HCT116 (cell line): Measurements from ENCODE around the gene ADGRG6. TPM values are rescaled to one million over a fixed set of nuclear protein-coding genes. Genes with fewer than 3 reads are reported as not detected.

Experiments
- ATAC-seq: fragments of 200-7000 bp; cut with Tn5 transposase; 2 replicates; pipeline ENCODE4 v1.9.1; 2020; ENCODE audit warnings: mild to moderate bottlenecking, moderate library complexity
- BruUV-seq: library from RNA; stranded (reverse); fragments of 400-500 nt; replicated peaks from 2 replicates; lab custom pipeline; 2021; lab: Mats Ljungman, UMichigan
- CTCF ChIA-PET: fragments of 300-600 bp; sonication (Branson Sonifier 250); formaldehyde crosslinking; loops from one replicate; lab custom pipeline; 2021; ENCODE audit warnings: antibody characterized with exemption; lab: Charles Lee
- POLR2A ChIA-PET: fragments of 300-600, 350-600 bp; sonication (Branson Sonifier 250); formaldehyde crosslinking; loops from one replicate; lab custom pipeline; 2021; ENCODE audit warnings: antibody characterized with exemption; lab: Charles Lee
- RAD21 ChIA-PET, 2 experiments: fragments of 300-600 bp; sonication (Branson Sonifier 250); formaldehyde crosslinking; loops; one replicate each; lab custom pipeline; 2023; ENCODE audit warnings: low total read pairs in 2 of 2; ENCODE audit not compliant: uncharacterized antibody in 2 of 2, unreplicated experiment in 2 of 2, low non-redundant PET in 1 of 2; lab: Charles Lee
- DNase-seq: peaks from one replicate; pipeline ENCODE4 v3.0.0-alpha.2; 2010; ENCODE audit warnings: low read depth, low spot score
- H2AFZ ChIP-seq: fragments of 200-600 bp; shearing (Covaris generic), sonication (generic); 2 replicates; pipeline ENCODE4 v1.6.1; 2017; ENCODE audit warnings: low read depth, mixed run types, mixed read lengths, antibody characterized with exemption, low read length; ENCODE audit not compliant: poor library complexity, severe bottlenecking
- H3K27ac ChIP-seq: 2 replicates; pipeline ENCODE4 v1.5.1; 2012; ENCODE audit warnings: low read depth, low read length
- H3K27me3 ChIP-seq: fragments of 200-600 bp; sonication (generic); 2 replicates; pipeline ENCODE4 v1.6.1; 2016; ENCODE audit warnings: mixed run types, low read length, mixed read lengths; ENCODE audit not compliant: insufficient read depth
- H3K36me3 ChIP-seq, 2 experiments: fragments of 200-500 bp in 1 of 2; fragments of 200-600 bp in 1 of 2; sonication (Bioruptor generic) in 1 of 2; sonication (generic) in 1 of 2; 2 replicates each; pipeline versions ENCODE4 v1.5.1 to v1.6.1; 2014 to 2016; ENCODE audit warnings: low read length in 2 of 2, inconsistent platforms in 1 of 2, mixed read lengths in 1 of 2, mixed run types in 1 of 2; ENCODE audit not compliant: insufficient read depth in 2 of 2, control insufficient read depth in 1 of 2
- H3K4me1 ChIP-seq, 2 experiments: fragments of 200-600 bp in 1 of 2; sonication (generic) in 1 of 2; 2 replicates each; pipeline versions ENCODE4 v1.5.1 to v1.6.1; 2012 to 2017; ENCODE audit warnings: low read length in 2 of 2, inconsistent platforms in 1 of 2, mild to moderate bottlenecking in 1 of 2, mixed read lengths in 1 of 2, mixed run types in 1 of 2, moderate library complexity in 1 of 2; ENCODE audit not compliant: insufficient read depth in 2 of 2, control insufficient read depth in 1 of 2
- H3K4me2 ChIP-seq: fragments of 200-600 bp; sonication (generic); 2 replicates; pipeline ENCODE4 v1.6.1; 2017; ENCODE audit warnings: mixed run types, low read length, mixed read lengths
- H3K4me3 ChIP-seq, 2 experiments: fragments of 200-600 bp in 1 of 2; sonication (generic) in 1 of 2; replicated peaks in 1 of 2; 2 replicates each; pipeline ENCODE4 v1.5.1; 2011 to 2016; ENCODE audit warnings: low read length in 2 of 2, control low read depth in 1 of 2, low read depth in 1 of 2, mild to moderate bottlenecking in 1 of 2, mixed read lengths in 1 of 2, mixed run types in 1 of 2
- H3K79me2 ChIP-seq: fragments of 200-600 bp; sonication (generic); 2 replicates; pipeline ENCODE4 v1.6.1; 2017; ENCODE audit warnings: mild to moderate bottlenecking, mixed run types, low read length, moderate library complexity, mixed read lengths; ENCODE audit not compliant: insufficient read depth
- H3K9ac ChIP-seq: fragments of 200-600 bp; sonication (generic); 2 replicates; pipeline ENCODE4 v1.6.1; 2016; ENCODE audit warnings: low read length, mixed read lengths
- H3K9me2 ChIP-seq: fragments of 200-600 bp; sonication (generic), shearing (Covaris generic); 2 replicates; pipeline ENCODE4 v1.6.1; 2017; ENCODE audit warnings: mixed run types, mild to moderate bottlenecking, moderate library complexity; ENCODE audit not compliant: insufficient read depth
- H3K9me3 ChIP-seq, 2 experiments: fragments of 200-500 bp in 1 of 2; fragments of 200-600 bp in 1 of 2; sonication (Bioruptor generic) in 1 of 2; sonication (generic) in 1 of 2; 2 replicates each; pipeline ENCODE4 v1.6.1; 2014 to 2017; ENCODE audit warnings: low read length in 2 of 2, mixed read lengths in 2 of 2, inconsistent platforms in 1 of 2, low read depth in 1 of 2, mild to moderate bottlenecking in 1 of 2, mixed run types in 1 of 2, moderate library complexity in 1 of 2; ENCODE audit not compliant: control insufficient read depth in 1 of 2, insufficient read depth in 1 of 2
- H4K20me1 ChIP-seq: fragments of 200-600 bp; sonication (generic), shearing (Covaris generic); 2 replicates; pipeline ENCODE4 v1.6.1; 2017; ENCODE audit warnings: mixed run types, mild to moderate bottlenecking, moderate library complexity; ENCODE audit not compliant: insufficient read depth
- ATF3 ChIP-seq: IDR thresholded peaks from 2 replicates; pipeline ENCODE4 v1.6.1; 2012
- CBX3 ChIP-seq: IDR thresholded peaks from 2 replicates; pipeline ENCODE4 v1.6.1; 2012; ENCODE audit warnings: low read depth
- CTCF ChIP-seq, 3 experiments: fragments of 200-600 bp in 1 of 3; sonication (generic) in 1 of 3; IDR thresholded peaks in 2 of 3; conservative IDR thresholded peaks in 1 of 3; 2 replicates each; pipeline ENCODE4 v1.5.1; 2012 to 2017; ENCODE audit warnings: low read depth in 2 of 3, low read length in 2 of 3, antibody characterized with exemption in 1 of 3, borderline replicate concordance in 1 of 3, control low read depth in 1 of 3, mild to moderate bottlenecking in 1 of 3, mixed read lengths in 1 of 3, mixed run types in 1 of 3, moderate library complexity in 1 of 3; ENCODE audit not compliant: insufficient read depth in 1 of 3
- EGR1 ChIP-seq: IDR thresholded peaks from 2 replicates; pipeline ENCODE4 v1.6.1; 2012; ENCODE audit warnings: low read depth
- ELF1 ChIP-seq: IDR thresholded peaks from 2 replicates; pipeline ENCODE4 v1.6.1; 2012; ENCODE audit warnings: low read depth, borderline replicate concordance
- EZH2 ChIP-seq: fragments of 200-600 bp; sonication (generic); IDR thresholded peaks from 2 replicates; pipeline ENCODE4 v1.6.1; 2017; ENCODE audit warnings: antibody characterized with exemption, mixed run types
- EZH2phosphoT487 ChIP-seq: fragments of 200-600 bp; IDR thresholded peaks from 2 replicates; pipeline ENCODE4 v1.6.1; 2018; ENCODE audit warnings: antibody characterized with exemption, borderline replicate concordance
- FOSL1 ChIP-seq: IDR thresholded peaks from 2 replicates; pipeline ENCODE4 v1.6.1; 2012; ENCODE audit warnings: low read depth
- JUND ChIP-seq: IDR thresholded peaks from 2 replicates; pipeline ENCODE4 v1.6.1; 2012
- RAD21 ChIP-seq: IDR thresholded peaks from 2 replicates; pipeline ENCODE4 v1.6.1; 2012; ENCODE audit warnings: low read depth, mild to moderate bottlenecking
- REST ChIP-seq: IDR thresholded peaks from 2 replicates; pipeline ENCODE4 v1.6.1; 2012; ENCODE audit warnings: low read depth
- SIN3A ChIP-seq: IDR thresholded peaks from 2 replicates; pipeline ENCODE4 v1.6.1; 2012; ENCODE audit warnings: low read depth
- SRF ChIP-seq: IDR thresholded peaks from 2 replicates; pipeline ENCODE4 v1.6.1; 2012; ENCODE audit warnings: low read depth
- TCF7L2 ChIP-seq: IDR thresholded peaks from 2 replicates; pipeline ENCODE4 v1.7.0; 2011; ENCODE audit warnings: borderline replicate concordance, inconsistent platforms; ENCODE audit not compliant: insufficient read depth, insufficient read length; ENCODE audit errors: extremely low read depth
- YY1 ChIP-seq: IDR thresholded peaks from 2 replicates; pipeline ENCODE4 v1.6.1; 2011; ENCODE audit warnings: low read length, low read depth, moderate library complexity, mild to moderate bottlenecking; ENCODE audit not compliant: insufficient replicate concordance; ENCODE audit errors: extremely low read depth
- ZBTB33 ChIP-seq: IDR thresholded peaks from 2 replicates; pipeline ENCODE4 v1.6.1; 2011; ENCODE audit warnings: mild to moderate bottlenecking, low read length, moderate library complexity; ENCODE audit not compliant: insufficient replicate concordance; ENCODE audit errors: extremely low read depth
- ZFX ChIP-seq: fragments of 450-650 bp; IDR thresholded peaks from 2 replicates; pipeline ENCODE4 v1.6.1; 2017
- ZNF274 ChIP-seq: fragments of 200-500 bp; sonication (Bioruptor generic); IDR thresholded peaks from 2 replicates; pipeline ENCODE4 v1.6.1; 2014; ENCODE audit warnings: mild to moderate bottlenecking, low read depth, low read length, inconsistent platforms
- intact Hi-C: fragments of 100-400 bp; cut with micrococcal nuclease; formaldehyde crosslinking; loops from 2 replicates; pipeline ENCODE4 v1.10.0; 2022
- total RNA-seq: library from RNA; stranded (reverse); gene quantifications from one replicate; pipeline ENCODE4 v1.2.1, GENCODE V29; 2021; ENCODE audit not compliant: unreplicated experiment

ADGRG6 gene
- total RNA-seq, 1 experiment from 2014 or later, result 67.9 TPM

- RAD21 ChIA-PET, result no interaction called here
- POLR2A ChIA-PET, result no interaction called here
- CTCF ChIA-PET, result no interaction called here
- no peaks in the 10 kb centered on the region for H3K9me2 ChIP-seq
- H3K4me2 ChIP-seq, result no peak overlapping the region
- no peak overlapping the region for H3K9ac ChIP-seq
- no peaks in the 10 kb centered on the region for H4K20me1 ChIP-seq
- TF ChIP-seq EGR1 (no peak), CTCF (IDR thresholded peaks at IDR 0.05 in 2 of 3, conservative IDR thresholded peaks at IDR 0.05 in 1 of 3; ENCODE audit: borderline replicate concordance in 1 of 3, insufficient read depth in 1 of 3, low read depth in 2 of 3, low read length in 2 of 3) (no peak), JUND (no peak), TCF7L2 (no peak), ZNF274 (no peak), REST (no peak), FOSL1 (no peak), YY1 (no peak), ATF3 (no peak), EZH2phosphoT487 (no peak), ELF1 (no peak), SRF (no peak), RAD21 (no peak), ZBTB33 (no peak), SIN3A (no peak), CBX3 (no peak), ZFX (no peak), EZH2 (no peak)
- H3K79me2 ChIP-seq, result no peaks in the 10 kb centered on the region
- intact Hi-C loops, result no loop called here
- DNase-seq (no peak), ATAC-seq (no peak)
- no peaks in the 10 kb centered on the region for H3K27me3 ChIP-seq
- no TSS peak for BruUV-seq
- no peak overlapping the region for H3K4me3 ChIP-seq
- no peaks in the 10 kb centered on the region for H3K36me3 ChIP-seq
- H2AFZ ChIP-seq, result no peak overlapping the region
- no peak overlapping the region for H3K27ac ChIP-seq
- H3K4me1 ChIP-seq, result no peaks in the 10 kb centered on the region
- H3K9me3 ChIP-seq, result no peaks in the 10 kb centered on the region
These were observed 16.3 kb upstream of the ADGRG6 start for GRCh38 chr6:142285235-142286087.
